GM18517 (cell line): ENCODE results near the gene KATNAL2.

ENCODE experiments used
- ATAC-seq: cut with Tn5 transposase; IDR thresholded peaks from one replicate; pipeline ENCODE4 v1.9.1; 2021; ENCODE audit warnings: mild to moderate bottlenecking, moderate library complexity; ENCODE audit not compliant: unreplicated experiment

The KATNAL2 gene

GRCh38 chr18:47110492-47111274 is 193.3 kb downstream of the KATNAL2 start:
- ATAC-seq: no peak

DNA sequence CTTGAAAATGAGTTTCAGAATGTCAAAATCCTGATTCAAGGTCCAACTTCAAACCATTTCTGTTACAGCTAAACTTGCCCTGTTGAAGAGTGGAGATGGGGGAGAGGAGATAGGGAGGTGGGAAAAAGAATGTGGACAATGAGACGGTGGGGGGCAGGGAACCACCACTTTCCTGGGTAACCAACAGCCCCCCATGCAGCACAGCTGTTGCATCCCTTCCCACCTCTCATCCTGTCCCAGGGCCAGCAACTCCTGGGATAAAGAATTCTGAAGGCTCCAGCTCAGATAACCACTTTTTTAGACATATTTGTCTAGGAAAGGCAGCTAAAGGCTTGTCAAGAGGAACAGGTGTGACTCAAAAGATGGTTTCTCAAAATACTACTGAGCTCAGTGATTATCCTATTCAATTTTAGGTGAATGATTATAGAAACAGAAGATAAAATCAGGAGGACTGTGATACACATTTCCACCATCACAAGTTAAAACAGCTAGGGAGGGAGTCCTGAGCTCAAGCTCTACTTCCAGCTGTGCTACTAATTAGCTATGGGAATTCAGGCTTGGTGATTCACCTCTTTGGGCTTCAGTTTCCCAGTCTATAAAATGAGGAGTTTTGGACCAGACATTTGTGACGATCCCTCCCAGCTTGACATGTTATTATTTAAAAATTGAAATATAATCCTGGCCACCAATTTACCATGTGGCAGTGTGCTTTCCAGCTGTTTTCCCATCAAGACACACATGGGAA is 196.6 kb downstream of the KATNAL2 start:
- ATAC-seq: no peak

DNA sequence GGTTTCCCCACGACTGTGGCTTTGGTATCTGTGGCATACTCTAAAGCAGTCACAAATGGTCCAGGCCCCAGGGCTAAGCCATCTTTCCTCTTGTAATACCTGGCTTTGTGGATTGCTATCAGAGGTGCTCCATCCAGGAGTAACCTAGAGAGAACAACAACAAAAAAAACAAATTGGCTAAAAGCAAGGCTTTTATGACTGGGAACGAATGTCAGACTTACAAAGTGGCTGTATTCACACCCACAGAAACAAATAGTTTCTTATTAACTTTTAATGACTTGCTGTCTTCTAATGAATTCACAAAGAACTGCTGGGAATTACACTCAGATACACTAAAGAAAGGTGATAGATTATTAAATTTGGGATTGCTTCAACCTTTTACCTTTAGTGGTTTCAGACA is 197.8 kb downstream of the KATNAL2 start:
- no peak for ATAC-seq

- no peak for ATAC-seq
Measured at GRCh38 chr18:47118981-47119380, 201.6 kb downstream of the KATNAL2 start.

- ATAC-seq: peak; percentile 88
Measured at GRCh38 chr18:47120428-47120827, 203.0 kb downstream of the KATNAL2 start.

GRCh38 chr18:47121146-47121545 is 203.7 kb downstream of the KATNAL2 start:
- ATAC-seq: no peak

DNA sequence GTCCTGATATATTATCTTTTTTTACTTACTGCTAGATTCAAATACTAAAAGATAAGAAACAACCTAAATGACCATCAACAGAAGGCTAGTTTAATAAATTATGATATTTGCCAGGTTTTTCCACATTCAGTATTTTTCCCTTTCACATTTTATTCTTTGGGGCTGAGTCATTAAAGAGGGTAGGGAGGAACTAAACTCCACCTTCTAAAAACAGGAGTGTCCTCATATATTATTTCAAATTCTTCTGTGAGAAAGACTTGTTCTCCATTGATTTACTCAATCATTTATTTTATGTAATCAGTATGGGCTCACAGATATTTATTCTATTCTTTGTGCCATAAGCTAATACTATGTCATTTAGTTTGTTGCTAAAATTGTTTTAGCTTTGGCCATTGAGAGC is 223.9 kb downstream of the KATNAL2 start:
- ATAC-seq: no peak

- ATAC-seq: no peak
Measured at GRCh38 chr18:47143153-47143552, 225.8 kb downstream of the KATNAL2 start.

DNA sequence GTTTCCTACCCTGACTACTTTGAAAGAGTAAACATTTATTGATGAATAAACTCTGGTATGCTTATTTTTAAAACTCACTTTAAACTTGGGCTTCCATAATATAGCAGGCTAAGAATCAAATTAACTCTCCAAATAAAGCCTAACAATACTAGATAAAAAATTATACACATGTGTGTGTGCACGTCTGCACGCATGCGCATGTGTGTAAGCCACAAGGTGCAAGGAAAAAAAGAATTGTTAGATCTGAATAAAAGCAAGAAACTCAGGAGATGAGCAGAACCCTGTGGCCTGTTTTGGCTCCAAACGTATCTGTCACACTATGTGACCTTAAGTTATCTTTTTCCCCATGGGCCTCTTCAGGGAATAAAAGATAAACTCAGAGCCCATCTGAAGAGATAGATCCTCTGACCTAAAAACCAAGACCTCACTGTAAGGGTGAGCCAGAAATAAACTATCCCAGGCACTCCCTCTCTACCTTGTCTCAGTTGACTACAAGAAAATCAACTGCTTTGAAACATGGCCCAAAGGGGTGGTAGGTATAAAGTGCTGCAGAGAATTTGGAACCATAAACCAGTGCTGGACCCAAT is 226.6 kb downstream of the KATNAL2 start:
- no peak for ATAC-seq

GRCh38 chr18:47146206-47146605 is 228.8 kb downstream of the KATNAL2 start:
- ATAC-seq: no peak

GRCh38 chr18:47149457-47150028 is 232.1 kb downstream of the KATNAL2 start:
- ATAC-seq: no peak

- ATAC-seq: peak; percentile 79
Measured at GRCh38 chr18:47150029-47150823, 232.8 kb downstream of the KATNAL2 start, which contains the start of gene HDHD2. HDHD2 (minus strand) TSS chr18:47150500; CDS start chr18:47136439, 14,061 bp downstream.

- ATAC-seq: peak; percentile 15
Measured at GRCh38 chr18:47150824-47151366, 233.5 kb downstream of the KATNAL2 start.

- no peak for ATAC-seq
Measured at GRCh38 chr18:47151439-47151838, 234.0 kb downstream of the KATNAL2 start.
